HG03469 (cell line): ENCODE data around the gene UBASH3B.

Experiments
- ATAC-seq: cut with Tn5 transposase; IDR thresholded peaks from one replicate; pipeline ENCODE4 v1.9.1; 2021; ENCODE audit warnings: mild to moderate bottlenecking, moderate library complexity, moderate number of reproducible peaks; ENCODE audit not compliant: unreplicated experiment

Gene UBASH3B

DNA sequence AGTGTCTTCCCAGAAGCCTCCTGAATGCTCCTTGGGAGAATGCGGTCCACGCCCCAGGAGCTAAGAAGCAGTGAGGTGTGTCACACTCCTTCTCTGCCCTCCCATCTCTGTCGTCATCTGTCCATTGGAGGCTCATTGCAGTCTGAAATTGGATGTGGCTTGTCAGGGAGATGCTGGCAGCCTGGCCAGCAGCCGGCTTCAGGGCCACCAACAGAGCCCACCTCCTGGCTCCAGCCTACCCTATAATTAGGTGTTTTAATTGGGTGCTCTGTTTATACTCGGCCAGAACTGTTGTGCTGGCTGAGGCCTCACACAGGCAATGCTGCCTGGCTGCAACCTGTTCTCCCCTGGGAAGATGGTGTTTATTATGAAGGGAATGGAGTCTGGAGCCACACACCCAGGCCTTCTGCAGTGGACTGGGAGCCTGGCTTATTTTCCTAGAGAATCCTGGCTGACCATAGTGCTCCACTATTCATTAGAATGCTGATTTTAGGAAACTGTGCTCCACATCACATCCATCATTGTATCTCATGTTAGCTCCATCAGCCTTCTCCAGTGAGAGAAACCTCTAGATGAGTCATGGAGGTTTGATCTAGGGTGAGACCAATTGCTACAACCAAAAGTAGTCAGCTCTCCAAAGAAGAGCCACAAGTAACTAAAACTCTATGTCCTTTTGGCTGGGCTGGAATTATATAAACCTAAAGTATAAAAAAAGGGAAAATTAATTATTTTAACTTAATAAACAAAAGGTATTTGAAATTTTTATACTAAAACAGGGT, 96.0 kb downstream of the UBASH3B start:
- ATAC-seq: no peak

DNA sequence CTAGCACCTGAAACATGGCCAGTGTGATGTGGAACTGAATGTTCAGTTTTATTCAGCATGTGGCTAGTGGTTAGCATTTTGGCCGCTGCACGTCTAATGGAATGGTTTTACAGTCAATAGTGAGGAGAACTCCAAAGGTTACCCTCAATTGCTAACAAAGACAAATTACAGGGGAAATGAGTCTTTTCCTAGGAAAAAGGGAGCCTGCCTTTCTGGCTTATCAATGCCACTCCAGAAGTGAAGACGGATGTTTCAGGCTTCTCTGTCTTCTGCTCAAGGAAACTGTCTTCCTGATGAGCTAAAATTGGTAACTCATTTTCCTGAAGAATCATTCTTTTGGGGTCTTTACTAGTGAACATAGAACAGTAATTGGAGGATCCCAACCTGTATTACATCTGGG, 98.5 kb downstream of the UBASH3B start:
- no peak for ATAC-seq

DNA sequence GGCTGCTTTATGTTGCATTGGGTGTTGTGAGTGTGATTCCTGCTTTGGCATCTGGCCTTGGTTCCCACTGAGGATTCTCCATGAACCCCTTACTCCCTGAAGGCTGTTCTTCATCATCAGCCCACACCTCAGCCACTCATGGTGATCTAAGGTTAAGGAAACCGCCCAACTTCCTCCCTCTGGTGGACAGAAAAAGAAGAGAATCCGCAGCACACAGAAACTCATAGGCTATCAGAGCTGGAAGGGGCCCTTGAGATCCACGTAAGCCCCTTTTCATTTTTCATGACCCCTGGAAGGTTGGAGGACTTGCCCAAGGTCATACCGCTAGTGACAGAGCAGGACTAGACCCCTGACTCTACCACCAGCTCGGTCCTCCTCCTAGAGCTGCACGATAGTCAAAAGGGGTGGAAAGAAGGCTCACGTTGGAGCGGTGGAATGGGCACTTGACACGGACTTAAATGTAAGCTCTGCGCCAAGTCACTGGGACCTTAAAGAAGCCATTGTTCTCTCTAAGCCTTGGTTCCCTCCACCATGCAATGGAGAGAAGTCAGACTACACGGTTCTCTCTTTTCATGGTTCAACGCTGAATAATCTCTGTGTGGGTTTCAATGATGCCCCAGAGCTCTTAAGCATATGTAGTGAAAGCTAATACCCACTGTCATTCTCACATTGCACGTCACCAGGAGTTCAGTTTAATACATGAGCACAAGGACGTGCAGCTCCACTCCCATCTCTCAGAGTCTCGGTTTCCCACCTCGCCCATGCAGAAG, 99.2 kb downstream of the UBASH3B start:
- ATAC-seq: no peak

DNA sequence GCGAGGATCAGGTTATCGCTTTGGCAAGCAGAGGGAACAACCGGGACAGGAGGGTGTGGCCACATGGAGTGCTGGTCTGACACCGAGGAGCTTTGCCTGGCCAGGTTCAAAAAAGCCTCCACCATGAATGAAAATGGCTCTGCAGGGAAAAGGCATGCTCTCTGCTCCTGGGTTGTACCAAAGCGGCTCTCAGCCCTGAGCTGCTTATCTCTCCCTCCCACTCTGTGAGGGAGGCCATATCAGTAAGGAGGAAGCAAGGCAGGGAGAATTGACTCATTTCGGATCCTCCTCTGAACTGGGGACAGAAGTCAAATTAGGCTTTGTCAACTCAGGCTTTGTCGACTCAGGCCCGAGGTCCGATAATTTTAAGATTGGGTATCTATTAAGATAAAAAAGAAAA, 99.9 kb downstream of the UBASH3B start:
- no peak for ATAC-seq

DNA sequence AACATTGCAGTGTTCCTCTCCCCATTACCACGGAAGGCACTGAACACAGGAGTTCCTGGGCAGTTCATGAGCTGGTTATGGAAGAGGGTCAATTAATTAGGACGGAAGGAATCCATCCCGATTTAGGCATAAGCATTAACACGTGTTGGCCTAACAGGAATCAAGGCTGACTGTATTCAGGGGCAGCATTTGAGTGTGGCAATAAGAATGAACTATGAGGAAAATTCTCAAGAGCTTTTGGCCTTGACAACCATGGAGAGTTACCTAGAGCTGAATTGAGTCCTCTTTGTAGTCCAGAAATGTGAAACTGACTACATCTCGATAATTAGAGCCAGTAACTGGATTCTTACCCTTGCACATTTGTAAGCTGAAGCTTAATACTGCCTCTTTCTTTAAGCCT, 100.4 kb downstream of the UBASH3B start:
- ATAC-seq: no peak

DNA sequence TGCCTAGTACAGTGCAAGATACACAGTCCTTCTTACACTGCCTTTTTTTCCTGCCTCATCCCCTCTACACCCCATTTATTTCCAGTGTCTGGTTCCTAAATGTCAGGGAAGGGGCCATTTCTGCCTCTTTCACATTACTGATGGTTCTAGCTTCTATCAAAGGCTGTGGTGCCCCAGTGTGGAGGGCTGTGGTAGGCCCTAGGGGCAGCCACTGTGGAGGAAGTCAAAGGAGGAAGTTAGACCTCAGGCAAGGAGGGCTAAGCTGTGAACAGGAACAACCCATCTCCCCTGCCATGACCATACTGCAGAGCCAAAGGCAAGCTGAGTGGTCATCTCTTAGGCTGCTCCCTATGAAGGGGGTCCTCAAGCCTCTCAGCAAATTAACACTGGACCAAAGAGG, 100.9 kb downstream of the UBASH3B start:
- ATAC-seq: peak; percentile 72

DNA sequence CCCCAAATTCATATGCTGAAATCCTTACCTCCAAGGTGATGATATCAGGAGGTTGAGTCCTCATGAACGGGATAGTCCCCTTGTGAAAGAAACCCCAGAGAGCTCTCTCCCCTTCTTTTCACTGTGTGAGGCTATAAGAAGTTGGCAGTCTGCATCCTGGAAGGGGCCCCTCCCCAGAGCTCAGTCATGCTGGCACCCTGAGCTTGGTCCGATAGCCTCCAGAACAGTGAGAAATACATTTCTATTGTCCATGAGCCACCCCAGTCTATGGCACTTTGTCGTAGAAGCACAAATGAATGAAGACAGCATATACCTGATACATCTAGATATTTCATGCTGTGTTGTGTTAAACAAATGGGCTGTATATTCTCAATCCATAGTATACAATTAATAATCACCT, 101.7 kb downstream of the UBASH3B start:
- no peak for ATAC-seq

DNA sequence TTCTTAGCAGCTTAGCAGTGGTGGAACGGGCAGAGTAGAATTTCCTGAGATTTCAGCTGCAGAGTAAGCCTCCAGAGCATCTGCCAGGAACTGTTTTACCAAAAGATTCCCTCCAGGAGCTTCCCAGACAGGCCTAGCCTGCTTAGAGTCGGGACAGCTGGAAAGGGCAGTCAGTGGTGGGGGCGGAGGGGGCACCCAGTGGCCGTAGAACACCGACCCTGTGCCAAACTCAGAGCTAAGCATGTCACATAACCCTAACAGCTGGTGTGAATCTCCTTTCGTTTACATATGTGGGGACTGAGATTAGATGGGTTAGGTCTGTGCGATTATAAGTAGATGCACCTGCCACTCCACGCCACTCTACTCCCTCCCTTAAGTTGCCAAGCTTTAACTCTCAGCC, 102.8 kb downstream of the UBASH3B start:
- no peak for ATAC-seq

DNA sequence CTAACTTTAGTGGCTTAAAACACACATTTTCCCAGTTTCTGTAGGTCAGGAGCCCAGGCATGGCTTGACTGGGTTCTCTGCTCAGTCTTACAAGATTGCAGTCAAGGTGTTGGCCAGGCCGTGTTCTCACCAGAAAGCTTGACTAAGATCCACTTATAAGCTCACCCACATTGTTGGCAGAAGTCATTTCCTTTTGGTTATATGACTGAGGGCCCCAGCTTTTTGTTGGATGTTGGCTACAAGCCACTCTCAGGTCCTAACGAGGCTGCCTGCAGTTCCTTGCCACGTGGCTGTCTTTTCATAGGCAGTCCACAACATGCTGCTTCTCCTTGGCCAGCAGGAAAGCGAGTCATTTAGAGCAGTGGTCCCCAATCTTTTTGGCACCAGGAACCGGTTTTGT, 103.5 kb downstream of the UBASH3B start:
- no peak for ATAC-seq

DNA sequence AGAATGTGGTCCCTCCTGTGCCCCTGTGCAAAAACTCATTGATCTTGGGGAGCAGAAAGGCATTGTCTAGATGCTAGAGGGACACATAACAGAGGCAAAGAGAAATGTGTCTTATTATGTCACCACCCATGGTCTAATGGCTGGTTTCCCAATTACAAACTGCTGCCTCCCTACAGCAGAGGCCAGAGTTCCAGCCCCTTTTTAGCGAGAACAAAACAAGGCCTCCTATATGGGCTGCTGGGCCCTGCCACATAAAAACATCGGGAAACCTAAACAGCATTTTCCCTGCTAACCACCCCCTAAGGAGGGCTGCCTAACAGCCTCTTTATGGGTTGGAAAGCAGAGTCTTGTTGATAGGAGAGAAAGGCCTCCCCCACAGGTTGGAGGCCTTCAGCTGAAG, 107.6 kb downstream of the UBASH3B start:
- ATAC-seq: no peak

DNA sequence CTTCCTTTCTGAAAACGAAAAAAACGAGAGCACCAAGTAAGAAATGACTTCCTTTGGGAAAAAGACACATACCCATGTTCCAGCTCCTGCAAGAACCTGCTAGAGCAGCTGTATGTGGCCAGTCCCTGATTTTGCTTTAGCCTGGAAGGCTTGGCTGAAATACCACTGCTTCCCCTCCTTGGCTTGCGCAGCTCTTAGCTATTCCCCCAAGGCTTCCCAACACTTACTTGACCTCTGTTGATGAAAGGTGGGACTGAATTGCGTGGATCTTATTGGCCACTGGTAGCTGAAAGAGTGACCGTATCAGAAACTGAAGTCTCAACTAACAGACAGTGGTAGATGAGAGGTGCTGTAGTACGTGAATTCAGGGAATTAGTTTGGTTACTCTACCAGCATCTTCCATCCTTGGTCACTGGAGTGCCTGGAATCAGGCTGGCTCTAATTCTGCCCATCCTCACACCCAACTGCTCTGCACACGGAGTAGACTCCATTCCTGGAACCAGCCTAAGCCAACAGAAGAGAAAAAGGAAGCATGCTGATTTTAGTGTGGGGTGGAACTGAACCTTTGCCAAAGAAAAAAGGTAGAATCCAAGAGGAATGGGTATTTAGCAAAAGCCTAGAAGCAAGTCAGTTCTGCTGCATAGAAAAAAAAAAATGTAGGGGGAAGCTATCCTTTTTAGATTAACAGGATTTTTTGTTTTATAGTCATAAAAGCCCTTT, 109.0 kb downstream of the UBASH3B start:
- no peak for ATAC-seq

DNA sequence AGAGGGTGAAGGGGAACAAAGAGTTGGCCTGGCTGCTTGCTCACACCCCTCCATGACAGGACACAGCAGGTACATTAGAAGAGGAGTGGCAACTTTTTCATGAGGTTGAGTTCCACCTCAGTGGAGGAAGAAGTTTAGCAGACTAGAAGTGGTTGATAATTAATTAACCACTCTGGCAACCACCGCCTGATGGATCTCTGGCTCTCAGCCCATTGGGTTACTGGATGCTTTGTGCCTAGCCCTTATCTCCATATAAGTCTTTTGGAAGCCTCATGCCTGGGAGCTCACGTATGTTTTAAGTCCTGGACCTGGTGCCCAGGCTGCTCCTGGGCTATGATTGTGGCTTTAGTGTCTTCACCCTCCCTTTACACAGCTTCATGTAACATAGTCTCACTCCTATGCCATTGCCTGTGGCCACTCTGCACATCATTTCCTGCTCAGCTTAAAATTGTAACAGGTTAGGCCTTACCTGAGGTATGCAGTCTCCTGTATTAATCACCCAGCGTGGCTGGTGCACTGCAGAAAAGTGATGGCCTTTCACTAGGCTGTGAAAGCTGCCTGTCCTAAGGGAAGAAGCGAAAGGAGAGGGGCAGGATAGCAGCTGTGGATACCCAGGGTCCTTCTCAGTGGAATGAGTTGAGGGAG, 110.1 kb downstream of the UBASH3B start:
- ATAC-seq: no peak

DNA sequence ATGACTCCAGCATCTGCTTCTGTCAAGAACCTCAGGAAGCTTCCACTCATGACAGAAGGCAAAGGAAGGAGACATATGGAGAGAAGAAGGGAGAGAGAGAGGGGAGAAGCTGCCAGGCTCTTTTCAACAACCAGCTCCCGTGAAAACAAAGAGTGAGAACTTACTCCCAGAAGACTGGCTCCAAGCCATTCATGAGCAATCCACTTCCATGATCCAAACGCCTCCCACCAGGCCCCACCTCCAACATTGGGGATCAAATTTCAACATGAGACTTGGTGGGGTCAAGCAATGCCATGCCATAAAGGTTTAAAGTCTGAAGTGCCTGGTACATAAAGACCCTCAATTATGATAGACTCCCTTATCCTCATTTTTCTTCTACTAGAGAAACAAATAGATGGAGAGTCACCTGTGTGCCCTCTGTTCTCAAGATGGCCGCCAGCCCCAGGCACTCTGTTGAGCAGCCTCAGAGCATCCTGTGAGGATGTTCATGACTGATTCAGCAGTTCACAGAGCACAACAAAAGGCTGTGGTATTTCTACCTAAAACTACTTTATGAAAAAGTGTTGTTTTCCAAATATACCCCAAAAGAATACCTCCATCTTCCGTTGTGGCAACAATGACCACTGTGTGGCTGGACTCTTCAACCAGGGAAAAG, 113.7 kb downstream of the UBASH3B start:
- no peak for ATAC-seq

DNA sequence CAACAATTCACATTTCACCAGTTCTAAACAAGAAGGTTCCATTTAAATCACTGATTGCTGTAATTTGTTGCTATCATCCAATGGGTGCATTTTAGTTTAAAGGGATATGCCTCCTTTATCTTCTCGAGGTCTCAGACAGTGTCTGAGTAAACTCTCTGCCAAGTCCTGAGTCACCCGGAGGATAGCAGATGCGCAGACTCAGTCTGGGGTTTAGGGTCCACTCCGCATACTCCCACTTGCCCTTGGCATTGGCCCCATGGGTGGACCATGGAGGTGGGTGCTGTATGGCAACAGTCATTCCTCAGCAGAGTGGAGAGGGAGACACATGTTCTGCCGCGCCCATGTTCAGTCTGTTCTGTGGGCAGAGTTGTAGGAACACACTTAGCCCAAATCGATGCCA, 117.4 kb downstream of the UBASH3B start:
- ATAC-seq: no peak

DNA sequence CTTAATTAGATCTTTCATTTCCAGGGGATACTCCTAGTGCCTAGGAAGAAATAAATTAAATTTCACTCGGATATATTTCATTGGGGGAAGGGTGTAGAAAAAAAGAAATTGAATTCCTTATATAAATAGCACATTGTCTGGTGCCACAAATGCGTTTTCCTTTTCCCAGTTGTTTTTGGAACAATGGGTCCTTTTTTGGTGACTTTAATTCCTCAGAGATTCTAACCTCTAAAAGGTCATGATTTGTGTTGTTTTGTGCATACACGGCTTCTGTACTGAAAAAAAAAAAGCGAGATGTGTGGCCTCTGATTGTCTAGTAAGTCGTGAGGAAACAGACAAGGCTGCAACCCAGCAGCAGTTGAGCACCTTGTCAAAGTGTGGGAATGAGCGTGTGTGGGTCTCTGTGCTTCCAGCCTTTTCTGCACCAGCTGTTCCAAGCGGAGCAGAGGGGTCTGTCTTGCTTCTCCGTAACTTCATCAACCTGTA, 118.3 kb downstream of the UBASH3B start:
- no peak for ATAC-seq

DNA sequence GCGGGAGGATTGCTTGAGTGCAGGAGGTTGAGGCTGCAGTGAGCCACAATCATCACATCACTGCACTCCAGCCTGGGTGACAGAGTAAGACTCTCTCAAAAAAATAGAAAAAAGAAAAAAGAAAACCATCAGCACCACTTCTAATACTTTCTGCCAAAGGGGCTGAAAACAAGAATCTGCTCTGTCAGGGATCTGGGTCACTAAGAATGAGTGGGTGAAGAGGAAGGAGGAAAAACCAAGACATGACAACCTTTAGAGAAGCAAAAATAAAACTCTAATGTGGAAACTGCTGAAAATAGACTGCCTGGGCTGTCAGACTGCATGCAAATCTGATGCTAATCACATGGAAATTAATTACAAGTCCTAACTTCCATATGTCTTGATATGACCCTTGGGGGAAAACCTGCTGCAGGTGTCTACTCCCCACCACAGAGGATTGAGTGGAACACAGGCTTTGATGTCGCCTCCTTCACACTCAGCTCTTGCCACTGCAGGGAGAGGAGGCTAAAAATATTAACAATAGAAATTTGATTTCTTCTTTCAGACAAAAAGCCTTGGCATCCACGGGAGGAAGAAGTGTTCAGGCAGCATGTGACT, 120.3 kb downstream of the UBASH3B start:
- no peak for ATAC-seq

DNA sequence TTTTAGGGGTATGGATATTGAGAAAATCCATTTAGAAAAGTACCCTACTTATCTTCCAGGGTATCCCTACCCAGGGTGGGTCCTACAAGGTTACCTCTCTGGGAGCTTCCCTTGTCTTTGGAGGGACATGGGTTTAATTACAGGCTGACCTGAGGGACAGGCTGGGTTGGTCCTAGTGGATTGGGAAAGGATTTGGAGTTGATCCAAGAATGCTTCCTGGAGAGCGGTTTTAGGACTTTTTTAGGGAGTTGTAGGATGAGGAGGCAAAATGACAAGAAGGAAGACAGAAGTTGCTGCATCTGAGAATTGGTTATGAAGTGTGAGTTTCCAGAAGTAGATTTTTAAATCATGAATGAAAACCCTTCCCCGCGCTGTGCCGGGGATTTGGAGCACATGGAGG, 121.0 kb downstream of the UBASH3B start:
- no peak for ATAC-seq

DNA sequence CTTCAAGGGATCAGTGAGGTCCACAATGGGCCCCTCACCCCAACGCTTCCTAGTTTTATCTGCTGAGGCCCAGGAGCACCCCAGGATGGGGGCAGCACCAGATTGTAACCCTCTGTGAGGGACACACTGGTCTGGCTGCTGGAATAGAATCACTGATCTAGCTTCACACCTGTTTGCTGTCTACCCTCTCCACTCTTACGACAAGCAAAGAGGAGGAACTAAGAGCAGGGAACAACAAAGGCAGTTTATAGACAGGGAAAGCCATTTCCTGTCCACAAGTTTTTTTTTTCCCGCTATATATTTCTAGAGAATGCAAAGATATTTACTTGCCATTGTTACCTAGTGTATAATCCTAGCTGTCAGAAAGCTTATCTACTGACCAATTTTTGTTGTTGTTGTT, 121.8 kb downstream of the UBASH3B start:
- no peak for ATAC-seq

DNA sequence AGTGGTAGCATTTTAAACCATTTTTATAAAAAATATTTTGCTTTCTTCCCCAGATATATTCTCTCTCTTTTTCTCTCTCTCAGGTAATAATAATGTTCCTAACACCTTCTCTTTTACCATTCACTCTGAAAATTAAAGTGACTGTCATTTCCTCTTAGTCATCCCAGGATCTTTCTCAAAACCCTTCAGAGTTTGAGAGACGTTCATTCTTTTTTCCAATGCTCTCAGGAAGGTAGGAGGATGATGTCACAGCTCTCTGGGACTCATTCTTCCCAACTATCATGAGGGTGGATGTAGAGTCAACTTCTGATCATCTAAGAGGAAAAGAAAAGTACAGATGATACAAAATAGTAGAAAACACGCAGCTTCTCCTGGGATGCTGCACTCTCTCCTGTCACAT, 122.6 kb downstream of the UBASH3B start:
- no peak for ATAC-seq

DNA sequence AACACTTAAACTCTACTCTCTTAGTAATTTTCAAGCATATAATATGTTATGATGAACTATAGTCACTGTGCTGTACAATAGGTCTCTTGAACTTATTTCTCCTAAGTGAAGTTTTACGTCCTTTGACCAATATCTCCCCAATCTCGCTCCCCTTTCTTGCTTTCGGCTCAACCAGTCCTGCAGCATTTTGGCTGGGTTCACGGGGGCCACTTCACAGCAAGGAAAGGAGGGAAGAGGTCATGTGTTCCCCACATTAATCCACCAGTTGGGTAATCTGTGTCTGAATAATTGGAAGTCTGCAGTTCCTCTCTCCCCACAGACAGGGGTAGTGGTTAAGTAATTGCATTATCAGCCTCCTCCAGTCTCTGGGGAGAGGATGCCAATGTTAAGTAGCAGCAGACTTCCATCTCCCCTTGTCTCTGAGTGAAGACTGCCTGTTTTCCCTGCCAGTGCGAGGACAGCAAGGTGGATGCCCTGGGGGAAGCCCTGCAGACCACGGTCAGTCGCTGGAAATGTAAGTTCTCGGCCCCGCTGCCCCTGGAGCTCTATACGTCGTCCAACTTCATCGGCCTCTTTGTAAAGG, 123.6 kb downstream of the UBASH3B start:
- ATAC-seq: no peak
